IPS DF 4.7 (cell line): ENCODE data around the gene ELOVL5.

ENCODE experiments used
- DNase-seq: peaks from one replicate; pipeline ENCODE4 v3.0.0-alpha.2; 2013; ENCODE audit warnings: low spot score; ENCODE audit errors: extremely low read depth

ELOVL5 gene

DNA sequence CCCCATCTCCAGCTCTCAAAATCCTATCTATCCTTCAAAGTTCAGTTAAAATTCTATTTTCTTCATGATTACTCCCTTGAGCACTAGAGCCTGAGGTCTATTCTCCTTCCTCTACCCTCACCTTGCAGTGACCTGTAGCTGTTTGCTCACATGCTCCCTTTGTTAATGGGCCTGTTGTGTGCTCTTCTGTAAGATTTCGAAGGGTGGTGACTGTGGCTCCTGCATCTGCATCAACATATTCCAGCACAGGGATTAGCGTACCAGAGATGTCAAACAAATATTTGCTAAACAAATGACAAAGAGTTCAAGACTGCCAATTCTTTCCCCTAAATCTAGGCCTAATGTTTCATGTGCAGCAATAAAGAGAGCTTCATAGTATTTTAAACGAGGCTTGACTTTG lies 69.5 kb downstream of the ELOVL5 start:
- no peak for DNase-seq

DNA sequence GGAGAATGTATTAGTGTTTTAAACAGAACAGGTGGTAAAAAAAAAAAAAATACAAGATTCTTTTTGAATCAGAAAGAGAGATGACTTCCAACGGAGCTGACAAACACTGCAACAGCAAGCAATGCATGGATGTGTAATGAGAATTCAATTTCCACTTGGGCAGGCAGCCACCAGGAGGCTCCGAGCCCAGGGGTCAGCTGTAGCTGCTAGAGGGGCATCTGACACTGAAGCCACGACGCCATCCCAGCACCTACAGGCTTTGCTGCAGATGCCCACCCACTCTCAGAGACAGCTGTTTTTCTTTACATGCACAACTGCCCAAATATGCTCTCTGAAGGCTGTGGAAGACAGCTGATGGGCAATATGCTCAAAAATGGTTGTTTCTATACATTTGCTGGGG lies 75.4 kb downstream of the ELOVL5 start:
- DNase-seq = no peak

DNA sequence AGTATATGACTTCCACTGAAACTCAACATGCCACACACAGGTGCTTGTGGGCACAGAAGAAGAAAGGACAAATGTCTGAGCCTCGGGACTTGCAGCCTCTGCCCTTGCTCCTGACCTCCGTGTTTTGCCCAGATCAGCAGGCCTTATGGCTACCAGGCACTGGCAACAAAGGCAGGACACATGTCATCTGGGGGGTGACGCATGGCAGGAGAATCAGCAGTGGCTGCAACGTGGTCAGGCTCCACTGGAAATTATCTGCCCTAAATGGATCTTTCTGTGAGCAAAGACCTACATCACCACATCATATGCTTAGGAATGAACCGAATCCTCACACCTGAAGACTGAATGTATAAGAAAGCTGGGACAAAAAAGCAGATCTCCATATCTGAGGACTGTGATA lies 78.9 kb downstream of the ELOVL5 start:
- no peak for DNase-seq

DNA sequence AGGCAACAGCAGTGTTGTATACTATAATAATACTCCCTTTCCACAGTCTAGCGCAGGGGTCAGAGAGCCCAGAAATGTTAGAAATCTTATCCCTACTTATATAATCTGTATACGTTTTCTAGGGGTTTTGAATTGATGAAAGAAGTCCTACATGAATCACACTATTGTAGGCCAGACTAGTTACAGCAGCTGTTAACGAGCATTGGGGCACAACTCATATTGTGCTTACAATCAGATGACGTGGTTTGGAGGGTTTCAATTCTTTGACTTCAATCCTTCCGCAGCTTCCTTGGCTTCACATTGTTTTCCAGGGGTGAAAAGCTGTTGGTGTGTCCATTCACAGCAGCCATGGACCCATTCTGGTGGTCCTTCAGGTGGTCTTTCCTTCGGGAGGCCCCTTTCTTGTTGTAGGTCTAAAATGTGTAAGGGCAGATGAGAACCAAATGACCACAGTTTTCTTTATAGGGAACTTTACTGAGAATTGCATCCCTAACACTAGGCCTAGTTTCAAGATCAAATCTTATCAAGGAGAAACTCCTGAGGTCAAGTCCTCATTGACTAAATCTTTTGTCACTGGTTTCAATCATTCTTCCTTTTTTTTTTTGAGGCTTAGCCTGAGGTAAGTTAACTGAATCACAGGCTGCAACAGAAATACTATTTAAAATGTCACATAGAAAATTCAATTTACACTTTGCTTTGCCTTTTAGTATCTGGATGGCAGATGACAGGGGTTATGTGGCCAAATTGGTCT lies 79.7 kb downstream of the ELOVL5 start:
- no peak for DNase-seq

DNA sequence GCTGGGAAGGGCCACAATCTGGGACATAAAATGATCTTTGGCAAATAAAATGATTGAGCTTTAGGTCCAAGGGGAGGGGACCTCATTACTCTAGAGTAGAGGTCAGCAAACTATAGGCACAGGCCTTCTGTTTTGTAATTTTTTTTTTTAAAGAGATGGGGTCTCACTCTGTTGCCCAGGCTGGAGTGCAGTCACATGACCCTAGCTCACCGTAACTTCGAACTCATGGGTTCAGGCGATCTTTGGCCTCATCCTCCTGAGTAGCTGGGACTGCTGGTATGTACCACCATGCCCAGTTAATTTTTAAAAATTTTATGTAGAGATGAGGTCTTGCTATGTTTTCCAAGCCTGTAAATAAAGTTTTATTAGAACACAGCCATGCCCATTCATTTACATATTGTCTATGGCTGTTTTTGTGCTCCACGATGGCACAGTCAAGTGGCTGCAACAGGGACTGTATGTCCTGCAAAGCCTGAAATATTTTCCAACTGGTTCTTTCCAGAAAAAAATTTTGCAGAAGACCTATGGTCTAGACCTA lies 82.1 kb downstream of the ELOVL5 start:
- no peak for DNase-seq

DNA sequence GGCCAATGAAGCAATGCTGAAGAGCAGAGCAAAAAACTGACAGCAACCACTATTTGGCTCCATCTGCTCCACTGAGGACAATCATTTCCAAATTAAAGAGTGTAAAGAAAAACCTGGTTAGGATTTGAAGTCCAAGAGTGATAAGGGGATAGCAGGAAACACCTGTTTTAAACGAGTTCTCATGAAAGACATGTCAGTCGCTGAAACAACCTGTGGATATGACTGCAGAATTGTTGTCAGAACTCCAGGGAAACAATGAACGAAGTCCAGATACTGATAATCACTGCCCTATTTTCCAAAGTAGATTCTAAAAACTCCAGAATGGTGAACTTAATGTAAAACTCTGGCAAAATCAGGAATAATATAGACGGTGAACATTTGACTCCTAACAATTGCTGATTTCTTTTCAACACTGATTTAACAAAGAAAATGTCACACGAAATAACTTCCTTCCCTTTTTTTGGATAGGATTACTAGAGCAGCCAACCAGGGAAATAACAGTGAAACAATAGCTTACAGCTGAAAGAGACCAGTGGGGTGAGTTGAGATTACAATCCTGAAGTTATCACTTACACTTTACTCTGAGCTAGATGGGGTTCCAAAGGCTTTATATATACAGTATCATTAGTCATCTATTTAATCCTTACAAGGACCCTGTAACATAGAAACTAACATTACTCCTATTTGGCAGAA lies 83.7 kb downstream of the ELOVL5 start:
- DNase-seq = no peak

DNA sequence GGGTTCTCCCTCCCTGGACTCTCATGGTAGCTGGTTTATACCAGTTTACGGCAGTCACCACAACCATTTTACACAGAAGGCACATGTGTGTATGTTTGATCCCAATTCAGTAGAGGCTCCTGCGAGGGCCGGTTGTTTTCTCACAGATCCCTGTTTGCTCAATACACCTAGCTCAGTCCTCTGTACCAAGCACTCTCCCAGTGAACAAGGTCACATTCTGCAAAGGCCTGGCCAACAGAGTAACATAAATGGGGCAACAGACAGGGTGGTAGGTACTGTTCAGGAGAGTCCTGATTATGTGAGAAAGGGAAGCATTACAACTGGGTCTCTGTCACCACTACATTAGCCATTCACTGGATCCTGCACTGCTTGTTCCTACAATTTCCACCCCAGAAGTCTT lies 84.4 kb downstream of the ELOVL5 start:
- DNase-seq = no peak

DNA sequence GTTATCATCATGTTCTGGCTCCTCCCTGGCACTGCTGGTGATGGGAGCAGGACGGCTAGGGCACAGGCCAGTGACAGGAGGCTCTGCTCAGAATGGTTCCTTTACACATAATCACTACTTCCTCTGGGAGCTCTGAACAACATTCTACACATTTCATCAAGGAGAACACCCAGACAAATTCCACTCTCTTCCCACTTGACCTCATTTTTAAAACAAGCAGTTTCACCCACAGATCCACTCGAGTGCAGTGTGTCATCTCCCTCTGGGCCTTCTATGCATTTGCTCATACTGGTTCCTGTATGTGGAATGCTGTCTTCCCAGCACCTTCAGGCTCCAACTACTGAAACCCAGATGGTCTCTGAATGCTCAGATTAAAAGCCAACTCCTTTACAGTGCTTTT lies 84.8 kb downstream of the ELOVL5 start:
- DNase-seq = no peak

DNA sequence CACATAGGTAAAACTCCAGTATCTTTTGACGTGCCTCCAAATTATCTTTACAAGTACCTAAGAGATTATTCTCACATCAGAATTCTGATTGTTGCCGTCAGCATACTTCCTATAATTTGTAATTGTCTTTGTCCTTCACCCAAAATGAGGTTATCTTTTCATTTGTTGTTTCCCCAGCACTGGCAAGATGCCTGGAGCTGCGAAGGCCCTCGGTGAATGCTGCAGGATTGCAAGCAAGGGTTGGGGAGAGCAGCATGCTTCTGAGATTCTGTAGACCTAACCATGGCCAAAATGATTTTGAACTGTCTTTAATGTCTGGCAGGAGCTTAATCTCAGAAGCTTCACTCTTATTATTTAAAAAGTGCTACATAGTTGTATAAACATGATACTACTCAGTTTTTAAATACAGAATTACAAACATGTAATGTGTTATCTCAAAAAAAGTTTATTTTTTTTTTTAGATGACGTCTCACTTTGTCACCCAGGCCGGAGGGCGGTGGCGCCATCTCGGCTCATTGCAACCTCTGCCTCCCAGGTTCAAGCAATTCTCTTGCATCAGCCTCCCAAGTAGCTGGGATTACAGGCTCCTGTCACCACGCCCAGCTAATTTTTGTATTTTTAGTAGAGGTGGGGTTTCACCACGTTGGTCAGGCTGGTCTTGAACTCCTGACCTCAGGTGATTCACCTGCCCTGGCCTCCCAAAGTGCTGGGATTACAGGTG lies 88.7 kb downstream of the ELOVL5 start:
- no peak for DNase-seq

DNA sequence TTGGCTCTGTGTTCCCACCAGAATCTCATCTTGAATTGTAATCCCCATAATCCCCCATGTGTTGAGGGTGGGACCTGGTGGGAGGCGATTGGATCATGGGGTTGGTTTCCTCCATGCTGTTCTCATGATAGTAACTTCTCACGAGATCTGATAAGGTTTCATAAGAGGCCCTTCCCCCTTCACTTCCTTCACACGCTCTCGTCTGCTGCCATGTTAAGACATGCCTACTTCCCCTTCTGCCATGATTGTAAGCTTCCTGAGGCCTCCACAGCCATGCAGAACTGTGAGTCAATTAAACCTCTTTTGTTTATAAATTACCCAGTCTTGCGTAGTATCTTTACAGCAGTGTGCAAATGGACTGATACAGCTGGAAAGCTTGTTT lies 90.0 kb downstream of the ELOVL5 start:
- no peak for DNase-seq

DNA sequence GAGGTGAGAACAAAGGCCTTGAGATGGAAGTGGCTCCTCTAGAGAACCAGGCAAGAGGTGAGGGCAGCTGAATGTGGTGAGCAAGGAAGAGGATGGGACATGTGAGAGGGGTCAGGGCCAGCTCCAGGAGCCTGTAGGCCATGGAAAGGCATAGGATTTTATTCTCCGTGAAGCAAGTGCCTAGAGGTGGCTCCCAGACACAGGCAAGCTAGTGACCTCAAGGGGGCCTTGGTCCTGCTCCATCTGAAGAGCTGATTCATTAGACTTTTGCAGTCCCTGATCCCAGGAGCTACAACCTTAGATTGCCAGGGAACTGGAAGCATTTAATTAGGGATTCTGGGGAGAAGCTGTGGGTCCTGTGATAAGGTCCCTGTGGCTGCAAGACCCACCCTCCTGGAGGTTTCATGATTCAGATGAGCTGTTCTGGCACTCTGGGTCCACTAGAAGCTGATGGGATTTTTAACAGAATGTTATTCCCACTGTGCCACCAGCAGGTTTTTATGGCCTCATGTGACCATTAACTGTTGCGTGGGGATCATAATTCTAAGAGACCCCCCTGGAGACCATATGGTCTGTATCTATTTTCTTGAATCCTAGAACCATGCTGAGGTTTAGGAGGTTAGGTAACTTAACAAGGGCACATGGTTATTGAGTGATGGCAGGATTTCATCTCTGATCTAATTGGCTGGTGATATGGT lies 90.5 kb downstream of the ELOVL5 start:
- DNase-seq = no peak

DNA sequence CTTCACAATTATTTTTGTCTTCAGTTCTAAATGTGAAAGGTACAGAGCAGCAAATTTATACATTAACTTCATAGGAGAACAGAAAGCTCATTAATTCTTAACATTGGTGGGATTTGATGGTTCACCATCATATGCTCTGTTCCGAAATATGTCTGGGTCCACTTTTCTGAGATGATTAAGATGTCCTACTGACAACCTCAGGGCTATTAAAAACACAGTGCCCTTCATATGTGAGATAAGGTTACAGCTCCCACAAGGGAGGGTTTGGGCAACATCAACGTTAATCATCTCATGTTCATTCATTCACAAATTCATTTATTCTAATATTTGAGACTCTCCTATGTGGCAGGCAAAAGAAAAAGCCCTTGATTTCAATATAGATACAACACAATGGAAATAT lies 91.2 kb downstream of the ELOVL5 start:
- DNase-seq = no peak

DNA sequence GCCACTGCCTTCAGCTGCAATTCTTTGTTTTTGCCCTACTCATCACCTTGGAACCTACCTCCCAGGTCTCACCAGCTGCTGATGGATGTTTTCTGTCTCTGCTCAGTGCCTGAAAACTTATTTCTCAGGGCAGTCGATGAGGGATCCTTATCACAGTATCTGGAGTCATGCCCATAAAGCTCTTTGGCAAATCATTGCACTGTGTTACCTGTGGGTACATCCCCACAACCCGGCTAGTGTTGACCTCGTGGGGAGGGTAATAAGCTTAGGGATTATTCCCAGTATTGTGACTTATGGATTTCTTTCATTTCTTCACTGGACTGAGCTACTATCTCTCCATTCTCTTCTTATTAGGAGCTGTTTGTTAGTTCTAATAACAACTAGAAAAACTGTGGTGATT lies 91.7 kb downstream of the ELOVL5 start:
- no peak for DNase-seq

DNA sequence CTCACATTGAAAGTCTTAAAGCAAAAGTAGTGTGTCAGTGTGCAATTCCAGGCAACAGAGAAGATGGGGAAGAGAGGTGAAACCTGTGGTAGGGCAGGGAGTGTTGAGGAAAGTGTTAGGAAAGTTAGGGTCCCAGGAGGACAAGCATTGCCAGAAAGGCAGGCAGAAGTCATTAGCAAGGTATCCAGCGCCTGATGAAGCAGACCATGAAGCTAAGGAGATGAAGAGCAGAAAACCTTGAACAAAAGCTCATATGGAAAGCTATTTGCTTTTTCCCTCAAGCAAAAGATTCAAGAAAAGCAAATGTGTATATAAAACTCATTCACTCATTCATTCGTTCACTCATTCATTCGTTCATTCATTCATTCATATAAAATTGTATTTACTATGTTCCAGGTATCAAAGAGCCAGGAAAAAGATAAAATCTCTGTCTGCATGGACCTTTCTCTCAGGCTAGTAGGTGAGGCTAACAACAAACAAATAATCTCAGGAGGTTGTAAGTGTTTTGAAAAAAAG lies 96.5 kb downstream of the ELOVL5 start:
- DNase-seq = no peak

DNA sequence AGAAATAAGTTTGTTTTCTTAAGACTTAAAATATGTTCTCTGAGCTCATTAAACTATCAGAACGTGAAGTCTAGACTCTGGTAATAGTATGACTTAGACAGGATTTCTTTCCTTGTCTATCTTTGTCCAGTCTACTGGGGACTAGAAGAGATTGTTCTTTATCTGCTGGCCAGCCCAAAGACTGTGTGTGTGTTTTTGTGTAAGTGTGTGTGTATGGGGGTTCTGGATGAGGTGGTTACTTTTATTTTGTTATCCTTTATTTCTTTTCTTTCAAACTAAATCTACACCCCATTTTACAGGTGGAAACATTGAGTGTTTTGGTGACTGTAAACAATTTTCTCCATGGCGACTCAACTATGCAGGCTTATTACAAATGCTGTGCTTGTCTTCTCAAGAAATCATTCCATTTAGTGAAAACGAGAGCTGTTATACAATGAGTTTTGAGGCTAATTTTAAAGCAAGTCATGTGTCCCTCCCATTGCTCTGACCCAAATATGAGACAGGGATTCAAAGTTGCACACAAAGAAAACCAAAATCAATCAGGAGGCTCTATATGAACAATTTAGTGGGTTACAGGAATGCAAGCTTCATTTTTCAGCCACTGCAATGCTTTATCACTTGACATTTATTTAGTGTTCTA lies 97.6 kb downstream of the ELOVL5 start:
- no peak for DNase-seq

DNA sequence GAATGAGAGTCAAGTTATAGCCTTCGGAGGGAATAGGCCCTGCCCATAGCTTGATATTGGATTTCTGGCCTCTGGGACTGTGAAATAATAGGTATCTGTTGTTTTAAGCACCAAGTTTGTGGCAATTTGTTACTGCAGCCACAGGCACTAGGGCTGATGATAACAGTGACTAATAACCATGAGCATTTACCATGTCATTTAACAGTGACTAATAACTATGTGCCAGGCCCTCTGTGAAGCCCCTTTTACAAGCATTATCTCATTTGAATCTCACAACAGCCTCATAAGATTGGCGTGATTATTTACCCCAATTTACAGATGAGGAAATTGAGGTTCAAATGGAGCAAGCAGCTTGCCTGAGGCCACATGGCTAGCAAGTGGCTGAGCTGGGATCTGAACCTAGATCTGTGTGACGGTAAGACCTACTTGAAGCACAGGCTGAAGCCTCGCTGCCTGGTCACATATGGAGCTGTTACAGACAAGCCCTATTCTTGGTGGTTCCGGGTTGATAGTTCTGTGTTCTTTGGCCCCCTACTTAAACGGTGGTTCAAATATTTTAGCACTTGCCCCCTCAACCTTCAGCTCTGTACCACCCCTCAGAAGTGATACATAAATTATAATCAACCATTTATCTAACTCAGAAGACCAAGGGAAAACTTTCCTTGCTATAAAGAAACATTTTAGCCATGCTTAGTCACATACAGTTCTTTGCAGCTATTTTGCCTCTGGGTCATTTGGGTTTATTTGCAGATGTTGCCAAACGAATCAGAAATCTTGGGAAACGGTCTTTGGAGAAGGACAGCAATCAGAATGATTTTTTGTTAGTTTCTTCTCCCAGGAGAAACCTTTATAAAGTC lies 98.3 kb downstream of the ELOVL5 start:
- no peak for DNase-seq

DNA sequence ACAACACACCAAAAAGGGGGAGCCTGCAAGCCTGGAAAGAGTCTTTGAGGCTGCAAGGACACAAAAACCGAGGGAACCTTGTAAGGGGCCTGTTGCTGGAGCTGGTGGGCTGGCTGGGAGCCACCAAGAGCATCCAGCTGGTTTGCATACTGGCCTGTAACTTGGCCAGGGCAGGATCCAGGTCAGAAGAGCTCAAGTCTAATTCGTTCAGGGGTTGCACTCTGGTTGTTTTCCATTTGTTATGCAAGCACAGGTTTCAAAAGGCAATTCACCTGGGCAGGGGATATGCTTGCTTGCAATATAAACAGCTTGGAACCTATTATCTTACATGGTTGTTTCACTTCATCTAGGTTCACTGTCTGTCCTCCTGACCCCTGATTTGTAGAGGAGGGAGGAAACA lies 101.8 kb downstream of the ELOVL5 start:
- no peak for DNase-seq

DNA sequence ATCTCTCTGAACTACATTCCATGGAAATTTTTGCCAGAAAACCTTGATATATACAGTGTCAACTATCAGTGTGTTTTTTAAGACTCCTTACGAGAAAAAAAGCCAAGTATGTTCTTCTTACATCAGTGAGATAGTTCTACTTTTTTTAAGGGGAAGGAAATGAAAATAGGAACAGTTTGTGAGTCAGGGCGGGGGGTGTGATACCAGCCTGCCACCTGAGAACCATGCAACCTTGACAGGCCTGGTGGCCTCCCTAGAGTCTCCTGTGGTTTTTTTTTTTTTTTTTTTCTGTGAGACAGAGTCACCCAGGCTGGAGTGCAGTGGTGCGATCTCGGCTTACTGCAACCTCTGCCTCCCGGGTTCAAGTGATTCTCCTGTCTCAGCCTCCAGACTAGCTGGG lies 103.8 kb downstream of the ELOVL5 start:
- DNase-seq = no peak

DNA sequence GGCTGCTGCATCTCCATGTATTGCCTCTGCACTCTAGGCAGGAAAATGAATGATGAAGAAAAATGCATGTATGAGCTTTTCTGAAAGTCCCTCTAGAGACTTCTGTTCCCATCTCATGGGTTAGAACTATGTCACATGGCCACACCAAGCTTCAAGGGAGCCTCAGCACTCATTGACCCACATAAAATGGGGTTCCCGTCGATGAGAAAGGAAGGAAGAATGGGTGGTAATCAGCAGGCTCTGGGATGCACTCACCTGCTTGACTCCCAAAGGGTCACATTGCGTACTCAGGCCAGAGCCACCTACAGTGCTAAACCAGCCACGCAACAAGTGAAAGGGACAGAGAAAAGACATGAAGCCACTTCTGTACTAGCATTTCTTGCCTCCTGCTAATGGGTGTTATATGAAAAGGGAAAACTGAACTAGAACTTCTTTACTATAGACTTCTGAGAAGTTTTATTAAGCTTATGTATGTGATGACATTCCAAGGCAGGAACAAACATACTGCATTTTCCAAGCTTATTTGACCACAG lies 104.3 kb downstream of the ELOVL5 start:
- DNase-seq = no peak

DNA sequence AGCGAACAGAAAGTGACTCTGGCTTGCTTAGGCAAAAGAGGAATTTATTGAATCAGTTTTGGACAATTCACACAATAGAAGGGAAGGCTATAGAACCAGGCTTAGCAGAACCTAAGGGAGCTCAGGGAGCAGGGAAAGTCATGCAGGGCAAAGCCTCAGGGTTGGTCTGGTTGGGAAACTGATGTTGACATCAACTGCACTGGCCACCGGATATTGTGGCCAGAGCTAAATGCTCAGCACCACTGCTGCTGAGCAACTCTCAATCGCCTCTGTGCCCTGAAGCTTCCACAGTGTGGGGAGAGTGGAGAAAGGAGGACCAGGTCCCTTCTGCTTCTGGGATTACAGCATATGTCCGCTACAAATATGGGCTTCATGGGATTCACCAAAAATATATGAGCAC lies 106.8 kb downstream of the ELOVL5 start:
- DNase-seq = no peak
